GM04504 (cell line): ENCODE data around the gene VDR.
"Not testable (repeated sequence)": the region's sequence is repeated elsewhere in the genome, so short reads cannot be mapped to it uniquely, and the experiment has no call there.

Experiments used
- DNase-seq: peaks from one replicate; pipeline ENCODE4 v3.0.0-alpha.2; 2012; ENCODE audit warnings: low read depth

VDR gene

DNA sequence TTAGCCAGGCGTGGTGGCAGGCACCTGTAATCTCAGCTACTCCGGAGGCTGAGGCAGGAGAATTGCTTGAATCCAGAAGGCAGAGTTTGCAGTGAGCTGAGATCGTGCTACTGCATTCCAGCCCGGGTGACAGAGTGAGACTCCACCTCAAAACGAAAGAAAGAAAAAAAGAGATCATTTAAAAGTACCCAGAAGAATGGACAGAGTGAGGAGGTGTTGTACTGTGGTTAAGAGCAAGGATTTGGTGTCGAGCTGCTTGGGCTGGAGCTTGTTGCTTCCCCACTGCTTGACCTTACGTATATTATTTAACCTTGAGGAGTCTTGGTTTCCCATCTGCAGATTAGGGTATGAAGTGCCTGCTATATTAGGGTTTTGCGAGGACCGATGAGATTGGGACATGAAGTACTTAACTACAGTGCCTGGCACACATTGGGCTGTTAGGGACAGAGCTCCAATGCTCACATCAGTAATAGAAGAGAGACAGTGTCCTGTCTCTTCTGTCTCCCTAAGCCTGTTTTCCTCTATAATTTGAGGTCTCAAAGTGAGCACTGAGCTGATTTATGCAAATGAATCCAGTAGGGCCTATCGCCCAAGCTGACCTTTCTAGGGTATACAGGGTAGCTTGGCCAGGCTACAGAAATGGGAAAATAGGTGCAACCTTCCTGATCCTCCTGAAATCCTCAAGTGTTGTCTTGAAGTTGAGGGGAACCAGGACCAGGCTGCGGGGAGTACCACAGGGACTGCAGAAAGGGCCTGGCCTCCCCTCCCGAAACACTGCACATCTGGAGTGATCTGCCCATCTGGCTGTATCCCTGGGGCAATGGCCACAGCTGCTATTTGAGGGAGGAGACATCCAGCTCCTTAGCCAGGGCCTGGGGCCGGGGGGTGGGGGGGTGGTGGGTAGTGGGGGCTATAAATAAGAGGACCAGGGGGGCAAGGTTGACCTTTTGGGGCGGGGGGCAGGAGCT is 76.5 kb downstream of the VDR start:
- no peak for DNase-seq

DNA sequence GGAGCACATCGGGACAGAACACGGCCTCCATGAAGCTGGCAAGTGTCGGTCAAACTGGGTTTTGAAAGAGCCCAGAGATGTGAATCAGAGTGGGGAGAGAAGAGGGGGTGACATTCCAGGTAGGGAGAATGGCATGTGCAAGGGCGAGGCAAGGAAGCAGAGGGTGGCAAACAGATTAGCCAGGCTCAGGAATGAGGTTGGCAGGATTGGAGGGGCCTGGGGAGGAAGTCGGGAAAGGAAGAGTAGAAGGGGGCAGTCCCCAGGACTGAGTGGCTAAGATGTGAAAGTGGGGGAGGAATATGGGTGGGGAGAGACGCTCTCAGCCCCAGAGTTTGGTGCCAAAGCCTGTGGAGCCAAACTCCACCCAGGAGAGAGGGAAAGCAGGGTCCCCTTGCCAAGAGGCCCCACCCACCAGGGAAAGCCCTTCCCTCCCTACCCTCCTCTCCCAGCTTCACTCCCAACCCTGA is 79.6 kb downstream of the VDR start:
- DNase-seq = no peak

DNA sequence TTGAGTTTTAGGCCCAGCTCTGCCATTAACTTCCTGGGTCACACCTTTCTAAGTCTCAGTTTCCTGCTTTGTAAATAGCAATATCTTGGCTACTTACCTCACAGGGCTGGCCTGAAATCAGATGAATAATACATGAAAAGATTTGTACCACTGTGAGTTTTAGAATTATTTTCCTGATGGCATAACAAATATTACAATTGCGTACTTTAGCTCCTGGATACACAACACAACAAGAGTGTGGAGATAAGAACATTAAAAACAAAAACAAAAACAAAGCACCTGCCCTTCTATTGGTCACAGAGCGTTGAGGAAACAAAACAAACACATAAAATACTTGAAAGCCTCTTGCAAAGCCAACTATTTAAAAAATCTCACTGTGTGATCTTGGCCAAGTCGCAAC is 80.2 kb downstream of the VDR start:
- DNase-seq = no peak

DNA sequence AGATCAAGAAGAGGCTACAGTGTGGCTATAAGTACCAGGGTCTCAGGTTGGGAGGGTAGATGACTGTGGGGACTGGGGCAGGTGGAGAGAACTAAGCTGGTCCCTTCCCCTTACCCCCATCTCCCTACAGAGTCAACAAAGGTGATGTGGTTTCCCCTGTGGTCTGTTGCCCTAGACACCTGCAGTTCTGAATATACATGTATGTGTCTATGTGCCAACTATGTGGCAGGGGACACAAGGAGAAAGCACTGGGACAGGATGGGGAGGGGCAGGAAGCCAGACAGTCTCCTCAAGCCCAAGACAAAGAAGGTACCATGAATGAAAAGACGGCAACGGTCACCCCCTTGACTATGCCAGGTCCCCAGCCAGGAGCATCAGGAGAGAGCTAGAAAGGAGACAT is 80.6 kb downstream of the VDR start:
- DNase-seq = no peak

DNA sequence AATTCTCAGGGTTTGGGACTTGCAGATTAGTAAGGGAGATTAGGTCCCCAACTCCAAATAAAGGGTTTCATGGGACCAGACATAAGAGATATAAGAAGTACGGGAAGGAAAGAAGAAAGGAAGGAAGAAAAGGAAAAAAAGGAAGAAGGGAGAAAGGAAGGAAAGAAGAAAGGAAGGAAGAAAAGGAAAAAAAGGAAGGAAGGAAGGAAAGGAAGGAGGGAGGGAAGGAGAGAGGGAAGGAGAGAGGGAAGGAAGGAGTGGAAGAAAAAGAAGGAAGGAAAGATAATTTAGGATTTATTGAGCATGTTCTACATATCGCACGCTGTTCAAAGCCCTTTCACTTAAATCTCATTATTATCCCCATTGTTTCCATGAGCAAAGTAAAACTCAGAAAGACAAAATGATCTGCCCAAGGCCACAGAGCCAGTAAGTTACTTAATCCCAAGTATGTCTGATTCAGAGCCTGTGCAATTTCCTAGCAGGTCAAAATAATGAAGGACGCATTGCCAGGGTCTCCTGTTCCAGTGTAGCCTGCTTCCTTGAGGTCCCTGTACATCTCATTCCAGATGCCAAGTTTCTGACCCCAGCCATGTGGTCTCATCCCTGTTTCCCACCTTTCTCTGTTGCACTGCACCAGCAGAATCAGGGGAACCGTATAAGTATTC is 81.2 kb downstream of the VDR start:
- no peak for DNase-seq

DNA sequence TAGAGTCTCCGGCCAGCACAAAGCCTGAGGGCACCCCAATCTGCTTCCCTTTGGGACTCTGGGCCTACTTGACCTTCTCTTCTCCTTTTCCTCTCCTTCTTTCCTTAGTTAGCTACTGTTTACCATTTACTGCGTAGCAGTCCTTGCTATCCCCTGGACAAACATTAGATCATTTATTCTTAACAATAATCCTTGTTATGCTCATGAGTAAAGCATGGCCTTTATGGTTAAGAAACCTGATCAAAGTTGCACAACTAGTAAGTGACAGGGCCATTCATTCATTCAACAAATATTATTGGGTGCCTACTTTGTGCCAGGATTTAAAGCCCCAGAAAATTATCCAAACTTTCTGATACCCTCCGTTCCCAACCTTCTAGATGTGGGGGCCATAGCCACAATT is 81.9 kb downstream of the VDR start:
- DNase-seq = no peak

DNA sequence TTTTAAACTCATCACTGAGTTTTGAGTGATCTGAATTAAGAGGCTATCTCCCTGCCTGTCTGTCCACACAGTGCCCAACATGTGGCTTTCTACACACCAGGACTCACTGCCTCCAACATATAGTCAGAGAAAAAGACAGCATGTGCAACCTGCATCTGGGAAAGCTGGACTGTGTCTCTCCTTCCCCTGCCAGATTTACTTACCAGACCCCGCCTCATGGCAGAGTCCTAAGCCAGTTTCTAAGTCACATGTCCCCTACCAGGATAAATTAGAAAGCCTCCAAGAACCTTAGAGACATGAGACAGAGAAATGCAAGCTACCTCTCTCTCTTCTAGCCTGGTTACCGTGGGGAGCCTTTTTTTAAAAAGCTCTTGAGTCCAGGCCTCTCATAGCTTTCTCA is 82.4 kb downstream of the VDR start:
- no peak for DNase-seq

DNA sequence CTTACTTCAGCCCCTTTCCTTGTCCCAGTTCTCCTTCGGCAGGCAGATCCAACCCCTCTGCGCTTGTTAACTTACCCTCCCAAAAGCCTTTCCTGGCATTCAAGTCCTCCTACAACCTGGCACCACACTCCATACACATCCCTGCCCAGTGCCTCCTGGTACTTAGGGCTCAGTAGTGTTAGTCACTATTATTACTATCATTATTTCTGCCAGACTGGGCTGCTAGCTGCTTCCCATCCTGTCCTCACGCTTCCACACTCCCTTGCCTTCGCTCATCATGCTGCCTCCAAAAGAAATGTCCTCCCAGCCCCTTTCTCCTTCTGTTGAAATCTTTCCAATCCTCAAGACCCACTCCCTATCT is 83.5 kb downstream of the VDR start:
- DNase-seq = no peak

DNA sequence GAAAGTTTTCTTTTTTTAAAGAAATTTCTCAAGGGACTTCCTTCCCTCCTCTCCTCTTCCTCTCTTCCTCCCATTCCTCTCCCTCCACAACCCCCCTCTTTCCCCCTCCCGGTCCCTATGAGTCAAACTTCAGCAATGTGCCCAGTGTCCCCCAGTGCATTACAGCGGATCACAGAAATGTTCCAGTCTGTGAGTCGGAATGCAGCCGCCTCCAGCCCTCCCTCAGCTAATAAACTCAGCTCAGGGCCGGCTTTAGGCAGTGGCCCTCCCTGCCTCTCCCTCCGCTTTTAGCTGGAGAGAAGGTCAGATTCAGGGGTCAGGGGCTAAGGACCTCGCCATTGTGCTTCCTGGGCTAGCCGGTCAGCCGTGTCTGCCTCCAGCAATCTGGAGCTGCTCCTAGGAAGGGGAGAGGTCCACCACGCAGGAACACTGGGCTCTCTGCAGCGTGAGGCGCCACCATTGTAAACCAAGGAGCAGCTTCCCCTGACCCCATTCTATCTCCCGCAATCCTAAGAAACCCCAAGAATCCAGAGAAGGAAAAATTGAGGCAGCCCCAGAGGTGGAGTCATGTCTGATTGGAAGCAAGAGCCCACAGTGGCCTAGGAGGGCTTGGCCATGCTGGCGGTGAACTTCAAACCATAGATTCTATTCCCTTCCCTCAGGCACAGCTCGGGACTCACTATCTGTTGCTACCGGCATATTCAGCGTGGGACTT is 84.0 kb downstream of the VDR start:
- DNase-seq = peak; percentile 95

DNA sequence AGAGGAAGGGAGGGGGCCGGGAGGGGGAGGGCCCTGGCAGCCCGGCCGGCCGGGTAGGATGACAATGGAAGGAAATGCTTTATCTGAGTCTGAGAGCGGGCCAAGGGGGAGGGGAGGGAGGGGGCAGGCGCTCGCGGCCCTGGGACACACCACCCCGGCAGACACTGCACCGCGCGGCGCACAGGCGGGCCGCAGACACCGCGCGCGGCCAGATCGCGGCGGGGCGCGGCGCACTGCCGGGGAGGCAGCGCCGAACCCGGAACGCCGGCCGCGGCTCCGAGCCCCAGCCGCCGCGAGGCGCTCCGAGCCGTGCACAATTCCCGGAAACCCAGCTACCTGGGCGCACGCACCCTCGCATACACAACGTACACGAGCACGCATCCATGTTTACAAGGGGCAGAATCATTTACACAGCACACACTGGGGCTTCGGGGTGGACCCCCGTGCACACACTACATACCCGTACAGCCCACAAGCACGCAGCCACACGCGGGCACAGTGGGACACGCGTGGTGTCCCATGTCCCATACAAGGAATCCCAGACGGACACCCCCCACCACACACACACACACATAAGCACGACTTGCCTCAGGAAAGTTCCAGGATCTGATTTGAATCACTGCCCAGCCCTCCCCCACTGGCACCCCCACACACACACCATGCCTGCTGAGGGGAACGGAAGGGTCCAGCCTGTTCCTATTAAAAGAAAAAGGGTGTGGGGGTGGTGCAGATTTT is 84.7 kb downstream of the VDR start, which contains the start of gene HDAC7:
HDAC7 (minus strand) TSS at position 8 of the 735 bp plus-strand sequence. CDS start 118 bp downstream, outside the sequence.
- DNase-seq = peak; percentile 69

DNA sequence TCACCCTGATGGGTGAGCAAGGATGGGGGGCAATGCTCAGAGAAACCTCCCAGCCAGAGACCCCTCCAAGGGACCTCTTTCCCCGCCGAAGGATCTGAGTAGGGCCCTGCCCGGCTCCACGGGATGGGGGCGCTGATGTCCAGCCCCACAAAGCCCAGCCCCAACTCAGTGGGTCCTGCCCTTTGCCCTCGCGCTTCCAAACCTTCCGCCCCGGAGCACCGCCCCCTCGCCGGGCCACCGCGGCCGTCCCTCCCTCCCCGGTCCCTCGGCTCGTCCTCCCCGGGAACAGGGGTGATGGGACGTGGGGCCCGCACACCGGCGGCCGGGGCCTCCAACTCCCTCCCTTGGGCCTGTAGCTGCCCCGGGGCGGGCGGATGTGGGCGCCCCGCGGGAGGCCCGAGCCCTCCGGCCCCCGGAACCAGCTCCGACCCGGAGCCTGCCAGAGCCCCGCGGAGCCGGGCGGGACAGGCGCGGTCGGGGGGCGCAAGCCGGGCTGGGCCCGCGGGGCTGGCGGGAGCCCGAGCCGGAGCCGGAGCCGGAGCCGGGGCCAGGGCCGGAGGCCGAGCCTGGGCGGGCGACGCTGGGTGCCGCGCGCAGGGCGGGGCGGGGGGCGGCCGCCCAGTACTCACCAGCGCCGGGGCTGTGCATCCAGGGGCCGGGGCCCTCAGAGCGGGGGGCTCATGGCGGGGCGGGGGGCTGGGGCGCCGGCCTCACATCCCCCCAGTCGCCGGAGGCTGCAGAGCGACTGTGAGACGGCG is 85.5 kb downstream of the VDR start:
- no peak for DNase-seq

DNA sequence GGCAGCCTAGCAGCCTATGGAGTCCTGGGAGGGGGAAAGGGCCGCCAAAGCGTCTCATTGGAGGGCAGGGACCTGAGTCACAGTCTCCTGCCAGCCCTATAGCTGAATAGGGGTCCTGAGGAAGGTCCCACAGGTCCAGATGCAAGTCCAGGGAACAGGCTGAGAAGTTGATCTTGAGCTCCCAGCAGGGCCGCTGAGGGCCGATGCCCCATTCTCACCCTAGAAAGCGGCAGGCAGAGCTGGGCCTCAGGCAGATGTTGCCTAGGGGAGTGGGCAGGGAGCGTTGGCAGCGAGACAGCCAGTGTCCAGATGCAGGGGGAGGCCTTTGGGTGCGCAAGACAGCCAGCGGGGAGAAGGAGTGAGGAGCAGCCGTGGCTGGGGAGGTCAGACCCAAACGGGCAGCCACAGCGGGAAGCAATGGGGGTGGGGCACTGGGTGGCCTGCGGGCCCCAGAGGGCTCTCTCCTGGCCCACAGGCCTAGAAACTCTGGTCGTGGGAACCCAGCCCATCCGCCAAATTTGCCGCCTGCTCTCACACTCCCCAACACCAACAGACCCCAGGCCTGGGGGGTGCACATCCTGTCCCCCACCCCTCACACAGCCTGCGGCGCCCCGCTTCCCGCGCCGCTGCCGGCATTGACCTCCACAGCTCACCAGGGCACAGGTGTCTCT is 86.2 kb downstream of the VDR start:
- no peak for DNase-seq

DNA sequence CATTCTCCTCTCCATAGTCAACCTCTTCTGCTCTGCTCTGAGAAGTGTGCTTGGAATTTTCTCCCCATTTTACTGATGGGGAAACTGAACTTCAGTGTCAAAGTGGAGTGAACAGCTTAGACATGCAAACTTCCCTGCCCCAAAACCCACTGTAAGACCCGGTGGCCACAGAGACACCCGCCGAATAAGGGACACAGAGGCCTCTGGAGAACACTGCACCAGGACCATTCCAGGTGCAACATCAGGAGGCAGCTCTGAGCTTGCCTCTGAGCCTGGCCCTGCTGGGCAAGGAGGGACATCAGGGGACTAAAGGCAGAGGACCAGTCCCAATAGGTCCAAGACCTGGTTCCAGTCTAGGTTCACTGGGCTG is 86.8 kb downstream of the VDR start:
- DNase-seq = no peak

DNA sequence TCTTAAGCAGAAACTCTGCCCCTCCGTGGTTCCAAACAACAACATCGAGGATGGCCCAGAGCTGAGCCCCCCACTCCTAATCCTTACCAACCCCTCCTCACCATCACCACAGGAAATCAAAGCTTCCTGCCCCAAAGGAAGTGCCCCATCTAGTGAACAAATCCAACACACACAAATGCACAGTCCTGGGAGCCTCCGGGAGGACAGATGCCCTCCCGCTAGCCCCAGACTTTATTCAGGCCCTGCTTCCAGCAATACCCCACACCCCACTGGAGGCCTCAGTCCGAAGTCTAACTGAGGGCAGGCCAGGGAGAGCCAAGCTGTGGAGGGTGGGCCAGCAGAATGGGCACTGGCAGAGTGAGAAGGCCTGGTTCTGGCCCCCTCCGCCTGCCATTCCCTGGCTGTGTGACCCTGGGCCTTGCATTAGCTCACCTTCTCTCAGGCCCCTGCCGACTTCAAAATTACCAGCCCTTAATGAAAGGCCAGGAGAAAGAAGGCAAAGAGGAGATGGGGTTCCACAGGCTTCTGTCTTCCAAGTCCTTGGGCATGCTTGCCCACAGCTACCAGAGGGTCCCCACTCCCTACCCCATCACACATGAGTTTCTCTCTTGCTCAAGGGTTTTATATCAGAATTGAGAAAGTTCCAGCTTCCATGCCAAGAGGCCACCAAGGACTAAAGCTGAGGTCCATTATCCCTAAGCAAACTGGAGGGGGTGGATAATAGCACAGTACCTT is 87.4 kb downstream of the VDR start:
- DNase-seq = no peak

DNA sequence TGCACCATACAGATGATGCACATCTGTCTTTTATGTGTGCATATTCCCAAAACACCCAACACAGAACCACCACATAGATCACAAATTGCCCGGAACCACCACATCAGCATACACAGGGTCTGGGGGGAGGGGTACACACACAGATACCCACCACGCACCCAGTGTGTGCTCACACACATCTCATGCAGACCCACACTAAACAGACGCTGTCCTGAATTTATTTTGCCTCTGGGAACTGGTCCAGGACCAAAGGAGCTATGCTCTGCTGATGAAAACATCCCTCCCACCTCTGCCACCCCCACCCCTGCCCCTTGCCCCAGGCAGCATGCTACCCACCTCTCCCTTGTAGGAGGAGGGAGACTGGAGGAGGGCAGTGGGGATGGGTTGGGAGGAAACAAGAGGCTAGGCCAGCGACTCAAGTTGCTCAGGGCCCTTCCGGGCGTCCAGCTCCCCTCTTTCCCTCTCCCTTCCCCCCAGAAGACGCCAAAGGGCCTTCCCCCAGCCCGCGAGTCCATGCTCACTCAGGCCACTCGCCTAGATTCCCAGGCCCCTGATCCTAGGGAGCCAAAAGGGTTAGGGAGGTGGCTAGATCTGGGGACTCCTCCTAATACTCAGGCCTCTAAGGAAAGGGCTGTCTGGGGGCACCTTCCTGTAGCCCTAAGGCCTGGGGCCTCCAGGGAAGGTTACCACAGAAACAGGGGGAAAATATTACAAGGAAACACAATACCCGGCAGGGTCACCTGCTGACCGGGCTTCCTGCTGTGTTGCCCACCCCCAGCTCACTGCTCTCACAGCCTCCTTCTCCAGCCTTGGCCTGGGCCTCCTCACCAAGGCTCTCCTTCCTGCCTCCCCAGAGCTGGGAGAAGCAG is 88.2 kb downstream of the VDR start:
- no peak for DNase-seq

DNA sequence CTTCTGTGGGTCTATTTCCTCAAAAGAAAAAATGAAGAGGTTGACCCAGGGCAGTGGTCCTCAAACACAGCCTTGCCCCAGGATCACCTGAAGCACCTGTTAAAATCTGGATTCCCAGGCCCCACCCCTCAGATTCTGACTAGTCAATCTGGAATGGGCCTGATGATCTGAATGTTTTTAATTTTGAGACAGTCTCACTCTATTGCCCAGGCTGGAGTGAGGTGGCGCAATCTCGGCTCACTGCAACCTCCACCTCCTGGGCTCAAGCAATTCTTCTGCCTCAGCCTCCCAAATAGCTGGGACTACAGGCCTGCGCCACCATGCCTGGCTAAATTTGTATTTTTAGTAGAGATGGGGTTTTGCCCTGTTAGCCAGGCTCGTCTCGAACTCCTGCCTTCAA is 89.3 kb downstream of the VDR start:
- not testable (repeated sequence) for DNase-seq

DNA sequence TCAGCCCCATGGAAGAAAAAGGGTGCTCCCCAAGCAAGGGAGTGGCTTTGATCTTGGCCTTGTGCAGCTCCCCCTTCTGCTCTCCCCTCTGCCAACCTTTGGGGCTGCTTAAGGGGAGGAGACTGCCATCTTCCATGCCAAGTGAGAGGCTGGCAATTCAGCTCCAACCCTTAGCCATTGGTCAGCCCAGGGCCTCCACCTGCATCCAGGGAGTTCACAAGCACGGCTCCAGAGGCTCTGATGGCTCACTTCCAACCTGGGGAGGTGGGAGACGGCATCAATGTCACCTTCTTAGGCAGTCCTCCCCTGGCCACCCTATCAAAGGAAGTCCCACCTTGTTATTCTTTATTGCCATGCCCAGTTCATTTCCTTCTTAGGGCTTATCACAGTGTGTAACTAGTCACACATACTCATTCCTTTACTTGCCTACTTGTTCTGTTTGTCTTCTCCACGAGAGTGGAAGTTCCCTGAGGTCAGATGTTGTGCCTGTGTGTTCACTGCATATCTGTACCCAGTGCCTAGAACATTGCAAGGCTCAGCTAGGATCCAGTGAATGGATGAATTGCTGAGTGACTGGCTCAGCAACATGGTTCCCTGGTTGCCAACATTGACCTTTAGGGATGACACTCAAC is 90.1 kb downstream of the VDR start:
- DNase-seq = no peak

DNA sequence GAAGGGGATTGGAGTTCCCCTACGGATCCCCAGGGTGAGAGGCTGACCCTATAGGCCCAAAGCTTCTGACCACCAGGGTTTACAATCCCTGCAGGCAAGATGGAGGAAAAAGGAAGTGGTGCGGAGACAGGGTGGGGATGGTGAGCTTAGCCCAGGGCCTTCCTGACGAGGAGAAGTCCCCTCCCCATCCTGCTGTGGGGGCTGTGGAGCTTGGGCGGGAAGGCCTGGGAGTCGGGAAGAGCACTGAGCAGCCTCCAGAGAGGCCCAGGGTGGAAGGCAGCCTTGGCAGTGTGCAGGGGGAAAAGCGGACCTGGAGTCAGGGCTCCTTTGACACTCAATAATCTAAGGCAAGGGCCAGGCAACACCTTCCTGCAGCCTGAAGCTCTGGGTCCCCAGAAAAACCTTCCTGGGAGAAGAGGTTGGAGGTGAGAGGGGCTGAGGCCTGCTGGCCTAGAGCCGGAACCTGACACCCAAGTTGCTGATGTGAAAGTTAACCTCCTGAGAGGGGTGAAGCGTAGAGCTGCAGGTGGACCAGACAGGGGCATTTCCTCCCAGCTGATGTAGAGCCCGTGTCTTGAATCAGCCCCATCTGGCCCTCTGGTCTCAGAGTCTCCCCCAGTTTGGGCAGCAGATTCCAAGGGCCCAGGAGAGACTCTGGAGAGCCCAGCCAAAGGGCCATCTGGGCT is 91.1 kb downstream of the VDR start:
- no peak for DNase-seq
